Measurements from ENCODE around the gene PXMP4. TPM values are rescaled to one million over a fixed set of nuclear protein-coding genes. Genes with fewer than 3 reads are reported as not detected.

PXMP4 gene
- total and polyA plus RNA-seq, 9 of the 15 experiments (the other 6 are each of a cell fraction or from before 2014, with no cell fraction given) = 4.8 to 29.1 (median 6.8) TPM

DNA sequence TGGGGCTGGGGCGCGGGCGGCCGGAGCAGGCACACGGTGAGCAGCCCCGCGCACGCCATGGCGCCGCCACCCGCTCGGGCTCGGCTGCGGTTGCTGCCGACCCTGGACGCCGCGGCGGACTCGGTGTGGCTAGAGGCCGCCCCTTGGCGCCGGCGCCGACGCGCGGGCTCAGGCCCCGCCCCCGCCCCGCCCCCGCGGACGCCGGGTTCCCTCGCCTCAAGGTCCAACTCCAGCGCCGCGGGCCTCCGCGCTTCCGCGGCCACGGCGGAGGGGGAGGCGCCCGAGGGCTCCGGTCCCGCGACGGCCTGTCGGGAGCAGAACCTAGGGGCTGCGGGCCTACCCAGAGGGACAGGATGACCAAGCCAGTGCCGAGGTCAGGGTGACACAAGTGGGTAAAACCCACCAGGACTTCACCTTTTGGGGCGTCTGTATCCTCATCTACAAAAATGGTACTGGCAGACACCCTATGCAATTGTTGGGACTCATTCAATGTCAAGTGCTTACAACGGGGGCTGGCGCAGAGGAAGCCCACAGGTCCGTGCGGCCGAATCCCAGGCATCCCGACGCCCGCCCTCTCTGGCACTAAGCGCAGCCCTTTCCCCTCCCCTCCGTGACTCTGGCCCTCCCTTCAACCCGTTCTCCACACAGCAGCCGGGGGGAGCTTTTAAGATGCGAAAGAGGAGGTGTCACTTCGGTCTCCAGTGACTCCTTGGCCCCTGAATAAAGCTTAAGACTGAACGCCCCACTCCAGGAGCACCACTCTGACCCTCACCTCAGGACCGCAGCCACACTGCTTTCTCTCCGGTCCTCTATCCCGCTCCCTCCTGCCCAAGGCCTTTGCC is 45.6 kb downstream of the PXMP4 start, which contains the start of gene NECAB3 (continued):
- TF ChIP-seq TAF1 (IDR thresholded peaks at IDR 0.05; ENCODE audit: control insufficient read depth, extremely low read depth, insufficient read depth, low read length, severe bottlenecking) (peak; percentile 84), DIDO1 (tag; IDR thresholded peaks at IDR 0.05; ENCODE audit: low read depth) (no peak), ZKSCAN8 (CRISPR knock-in tag; IDR thresholded peaks at IDR 0.05) (no peak), ZNF57 (CRISPR knock-in tag; IDR thresholded peaks at IDR 0.05) (no peak), CREM (IDR thresholded peaks at IDR 0.05; ENCODE audit: low read depth) (peak; percentile 51; the same call in 1 of the 2 replicates), ZKSCAN3 (CRISPR knock-in tag; IDR thresholded peaks at IDR 0.05) (no peak), JUNB (CRISPR knock-in tag; conservative IDR thresholded peaks at IDR 0.05) (no peak), NONO (IDR thresholded peaks at IDR 0.05; ENCODE audit: low read depth in 2 of 2, low read length in 1 of 2) (peak in 1 of 2 experiments; percentile 42; a peak in 1 of 4 replicates)
- TF ChIP-seq, protein P1, sequence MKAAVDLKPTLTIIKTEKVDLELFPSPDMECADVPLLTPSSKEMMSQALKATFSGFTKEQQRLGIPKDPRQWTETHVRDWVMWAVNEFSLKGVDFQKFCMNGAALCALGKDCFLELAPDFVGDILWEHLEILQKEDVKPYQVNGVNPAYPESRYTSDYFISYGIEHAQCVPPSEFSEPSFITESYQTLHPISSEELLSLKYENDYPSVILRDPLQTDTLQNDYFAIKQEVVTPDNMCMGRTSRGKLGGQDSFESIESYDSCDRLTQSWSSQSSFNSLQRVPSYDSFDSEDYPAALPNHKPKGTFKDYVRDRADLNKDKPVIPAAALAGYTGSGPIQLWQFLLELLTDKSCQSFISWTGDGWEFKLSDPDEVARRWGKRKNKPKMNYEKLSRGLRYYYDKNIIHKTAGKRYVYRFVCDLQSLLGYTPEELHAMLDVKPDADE (conservative IDR thresholded peaks at IDR 0.05; ENCODE audit: control insufficient read depth, low read depth, low read length) = 0 out of 2 replicates have a peak, but pooled peaks have one; percentile 49
- TF ChIP-seq, protein P2, sequence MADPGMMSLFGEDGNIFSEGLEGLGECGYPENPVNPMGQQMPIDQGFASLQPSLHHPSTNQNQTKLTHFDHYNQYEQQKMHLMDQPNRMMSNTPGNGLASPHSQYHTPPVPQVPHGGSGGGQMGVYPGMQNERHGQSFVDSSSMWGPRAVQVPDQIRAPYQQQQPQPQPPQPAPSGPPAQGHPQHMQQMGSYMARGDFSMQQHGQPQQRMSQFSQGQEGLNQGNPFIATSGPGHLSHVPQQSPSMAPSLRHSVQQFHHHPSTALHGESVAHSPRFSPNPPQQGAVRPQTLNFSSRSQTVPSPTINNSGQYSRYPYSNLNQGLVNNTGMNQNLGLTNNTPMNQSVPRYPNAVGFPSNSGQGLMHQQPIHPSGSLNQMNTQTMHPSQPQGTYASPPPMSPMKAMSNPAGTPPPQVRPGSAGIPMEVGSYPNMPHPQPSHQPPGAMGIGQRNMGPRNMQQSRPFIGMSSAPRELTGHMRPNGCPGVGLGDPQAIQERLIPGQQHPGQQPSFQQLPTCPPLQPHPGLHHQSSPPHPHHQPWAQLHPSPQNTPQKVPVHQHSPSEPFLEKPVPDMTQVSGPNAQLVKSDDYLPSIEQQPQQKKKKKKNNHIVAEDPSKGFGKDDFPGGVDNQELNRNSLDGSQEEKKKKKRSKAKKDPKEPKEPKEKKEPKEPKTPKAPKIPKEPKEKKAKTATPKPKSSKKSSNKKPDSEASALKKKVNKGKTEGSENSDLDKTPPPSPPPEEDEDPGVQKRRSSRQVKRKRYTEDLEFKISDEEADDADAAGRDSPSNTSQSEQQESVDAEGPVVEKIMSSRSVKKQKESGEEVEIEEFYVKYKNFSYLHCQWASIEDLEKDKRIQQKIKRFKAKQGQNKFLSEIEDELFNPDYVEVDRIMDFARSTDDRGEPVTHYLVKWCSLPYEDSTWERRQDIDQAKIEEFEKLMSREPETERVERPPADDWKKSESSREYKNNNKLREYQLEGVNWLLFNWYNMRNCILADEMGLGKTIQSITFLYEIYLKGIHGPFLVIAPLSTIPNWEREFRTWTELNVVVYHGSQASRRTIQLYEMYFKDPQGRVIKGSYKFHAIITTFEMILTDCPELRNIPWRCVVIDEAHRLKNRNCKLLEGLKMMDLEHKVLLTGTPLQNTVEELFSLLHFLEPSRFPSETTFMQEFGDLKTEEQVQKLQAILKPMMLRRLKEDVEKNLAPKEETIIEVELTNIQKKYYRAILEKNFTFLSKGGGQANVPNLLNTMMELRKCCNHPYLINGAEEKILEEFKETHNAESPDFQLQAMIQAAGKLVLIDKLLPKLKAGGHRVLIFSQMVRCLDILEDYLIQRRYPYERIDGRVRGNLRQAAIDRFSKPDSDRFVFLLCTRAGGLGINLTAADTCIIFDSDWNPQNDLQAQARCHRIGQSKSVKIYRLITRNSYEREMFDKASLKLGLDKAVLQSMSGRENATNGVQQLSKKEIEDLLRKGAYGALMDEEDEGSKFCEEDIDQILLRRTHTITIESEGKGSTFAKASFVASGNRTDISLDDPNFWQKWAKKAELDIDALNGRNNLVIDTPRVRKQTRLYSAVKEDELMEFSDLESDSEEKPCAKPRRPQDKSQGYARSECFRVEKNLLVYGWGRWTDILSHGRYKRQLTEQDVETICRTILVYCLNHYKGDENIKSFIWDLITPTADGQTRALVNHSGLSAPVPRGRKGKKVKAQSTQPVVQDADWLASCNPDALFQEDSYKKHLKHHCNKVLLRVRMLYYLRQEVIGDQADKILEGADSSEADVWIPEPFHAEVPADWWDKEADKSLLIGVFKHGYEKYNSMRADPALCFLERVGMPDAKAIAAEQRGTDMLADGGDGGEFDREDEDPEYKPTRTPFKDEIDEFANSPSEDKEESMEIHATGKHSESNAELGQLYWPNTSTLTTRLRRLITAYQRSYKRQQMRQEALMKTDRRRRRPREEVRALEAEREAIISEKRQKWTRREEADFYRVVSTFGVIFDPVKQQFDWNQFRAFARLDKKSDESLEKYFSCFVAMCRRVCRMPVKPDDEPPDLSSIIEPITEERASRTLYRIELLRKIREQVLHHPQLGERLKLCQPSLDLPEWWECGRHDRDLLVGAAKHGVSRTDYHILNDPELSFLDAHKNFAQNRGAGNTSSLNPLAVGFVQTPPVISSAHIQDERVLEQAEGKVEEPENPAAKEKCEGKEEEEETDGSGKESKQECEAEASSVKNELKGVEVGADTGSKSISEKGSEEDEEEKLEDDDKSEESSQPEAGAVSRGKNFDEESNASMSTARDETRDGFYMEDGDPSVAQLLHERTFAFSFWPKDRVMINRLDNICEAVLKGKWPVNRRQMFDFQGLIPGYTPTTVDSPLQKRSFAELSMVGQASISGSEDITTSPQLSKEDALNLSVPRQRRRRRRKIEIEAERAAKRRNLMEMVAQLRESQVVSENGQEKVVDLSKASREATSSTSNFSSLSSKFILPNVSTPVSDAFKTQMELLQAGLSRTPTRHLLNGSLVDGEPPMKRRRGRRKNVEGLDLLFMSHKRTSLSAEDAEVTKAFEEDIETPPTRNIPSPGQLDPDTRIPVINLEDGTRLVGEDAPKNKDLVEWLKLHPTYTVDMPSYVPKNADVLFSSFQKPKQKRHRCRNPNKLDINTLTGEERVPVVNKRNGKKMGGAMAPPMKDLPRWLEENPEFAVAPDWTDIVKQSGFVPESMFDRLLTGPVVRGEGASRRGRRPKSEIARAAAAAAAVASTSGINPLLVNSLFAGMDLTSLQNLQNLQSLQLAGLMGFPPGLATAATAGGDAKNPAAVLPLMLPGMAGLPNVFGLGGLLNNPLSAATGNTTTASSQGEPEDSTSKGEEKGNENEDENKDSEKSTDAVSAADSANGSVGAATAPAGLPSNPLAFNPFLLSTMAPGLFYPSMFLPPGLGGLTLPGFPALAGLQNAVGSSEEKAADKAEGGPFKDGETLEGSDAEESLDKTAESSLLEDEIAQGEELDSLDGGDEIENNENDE (IDR thresholded peaks at IDR 0.05; ENCODE audit: low read depth, low read length) = no peak
